Mucosa of descending colon (tissue), 3 donors: ENCODE measurements around the gene TNNI3K. TPM values are rescaled to one million over a fixed set of nuclear protein-coding genes. Genes with fewer than 3 reads are reported as not detected.

Source experiments
- ATAC-seq: fragments of 200-7000 bp; cut with Tn5 transposase; one replicate; pipeline ENCODE4 v1.9.1; 2020; ENCODE audit warnings: mild to moderate bottlenecking, moderate library complexity
- DNase-seq, 3 donors: peaks; one replicate each; pipeline ENCODE4 v3.0.0-alpha.2; 2020
- H3K36me3 ChIP-seq: fragments of 200-600 bp; one replicate; pipeline ENCODE4 v1.8.0; 2021; ENCODE audit warnings: low read depth, mild to moderate bottlenecking
- H3K4me1 ChIP-seq: fragments of 200-600 bp; one replicate; pipeline ENCODE4 v1.8.0; 2021; ENCODE audit warnings: low read depth, mild to moderate bottlenecking
- H3K4me3 ChIP-seq: fragments of 200-600 bp; one replicate; pipeline ENCODE4 v1.8.0; 2021; ENCODE audit warnings: mild to moderate bottlenecking
- H3K9me3 ChIP-seq: fragments of 200-600 bp; one replicate; pipeline ENCODE4 v1.8.0; 2021; ENCODE audit warnings: mild to moderate bottlenecking
- intact Hi-C, 2 donors: fragments of 100-400 bp; cut with DNase I in 1 of 2; cut with micrococcal nuclease in 1 of 2; formaldehyde crosslinking; loops; one replicate each; pipeline versions ENCODE4 v1.11.0 to v1.11.1; 2022; cut with DNase I, micrococcal nuclease
- total RNA-seq, 3 donors: library from RNA; stranded (reverse); fragmentation: NEBNext Ultra II Directional in 2 of 3; extraction: Animal tissue kit (Norgen Biotek cat#: 25700) in 2 of 3; gene quantifications; one replicate each; pipeline versions ENCODE4 v1.2.1 to v1.2.4, GENCODE V29; 2021 to 2023
- TF ChIP-seq, protein P1 (sequence below): fragments of 200-600 bp; IDR thresholded peaks from one replicate; pipeline ENCODE4 v1.8.0; 2022; ENCODE audit warnings: antibody characterized with exemption, mild to moderate bottlenecking
- donor health status: DM: no; HTN: no; CAD: no; lungs with moderate emphysema.
- donor health status: DM: no; HTN: no; CAD: no.
- donor health status: DM: no; HTN: yes; CAD: no.

Gene TNNI3K
- total RNA-seq, 3 donors from 2014 or later = 0.72 to 1.1 (median 1.1) TPM

DNA sequence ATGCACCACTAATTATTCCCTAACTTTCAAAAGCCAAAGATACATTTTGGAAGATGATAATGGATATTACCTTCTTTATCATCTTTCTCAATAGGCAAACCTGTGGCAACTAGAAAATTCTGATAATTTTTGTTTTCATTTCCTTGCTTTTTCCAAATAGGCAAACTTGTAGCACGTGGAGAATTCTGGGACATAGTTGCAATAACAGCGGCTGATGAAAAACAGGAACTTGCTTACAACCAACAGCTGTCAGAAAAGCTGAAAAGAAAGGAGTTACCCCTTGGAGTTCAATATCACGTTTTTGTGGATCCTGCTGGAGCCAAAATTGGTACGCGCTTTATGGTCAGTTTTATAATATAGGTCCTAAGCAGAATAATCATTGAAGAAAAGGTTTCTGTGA, 35.7 kb upstream of the TNNI3K start:
- intact Hi-C loops = no loop called here
- no peak for ATAC-seq
- Histone ChIP-seq H3K4me1 (peaks cover 2% of the 10 kb centered on the region), H3K36me3 (no peaks in the 10 kb centered on the region), H3K4me3 (no peak overlapping the region), H3K9me3 (no peaks in the 10 kb centered on the region)
- TF ChIP-seq, protein P1, sequence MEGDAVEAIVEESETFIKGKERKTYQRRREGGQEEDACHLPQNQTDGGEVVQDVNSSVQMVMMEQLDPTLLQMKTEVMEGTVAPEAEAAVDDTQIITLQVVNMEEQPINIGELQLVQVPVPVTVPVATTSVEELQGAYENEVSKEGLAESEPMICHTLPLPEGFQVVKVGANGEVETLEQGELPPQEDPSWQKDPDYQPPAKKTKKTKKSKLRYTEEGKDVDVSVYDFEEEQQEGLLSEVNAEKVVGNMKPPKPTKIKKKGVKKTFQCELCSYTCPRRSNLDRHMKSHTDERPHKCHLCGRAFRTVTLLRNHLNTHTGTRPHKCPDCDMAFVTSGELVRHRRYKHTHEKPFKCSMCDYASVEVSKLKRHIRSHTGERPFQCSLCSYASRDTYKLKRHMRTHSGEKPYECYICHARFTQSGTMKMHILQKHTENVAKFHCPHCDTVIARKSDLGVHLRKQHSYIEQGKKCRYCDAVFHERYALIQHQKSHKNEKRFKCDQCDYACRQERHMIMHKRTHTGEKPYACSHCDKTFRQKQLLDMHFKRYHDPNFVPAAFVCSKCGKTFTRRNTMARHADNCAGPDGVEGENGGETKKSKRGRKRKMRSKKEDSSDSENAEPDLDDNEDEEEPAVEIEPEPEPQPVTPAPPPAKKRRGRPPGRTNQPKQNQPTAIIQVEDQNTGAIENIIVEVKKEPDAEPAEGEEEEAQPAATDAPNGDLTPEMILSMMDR = no peak
- no peak for DNase-seq

DNA sequence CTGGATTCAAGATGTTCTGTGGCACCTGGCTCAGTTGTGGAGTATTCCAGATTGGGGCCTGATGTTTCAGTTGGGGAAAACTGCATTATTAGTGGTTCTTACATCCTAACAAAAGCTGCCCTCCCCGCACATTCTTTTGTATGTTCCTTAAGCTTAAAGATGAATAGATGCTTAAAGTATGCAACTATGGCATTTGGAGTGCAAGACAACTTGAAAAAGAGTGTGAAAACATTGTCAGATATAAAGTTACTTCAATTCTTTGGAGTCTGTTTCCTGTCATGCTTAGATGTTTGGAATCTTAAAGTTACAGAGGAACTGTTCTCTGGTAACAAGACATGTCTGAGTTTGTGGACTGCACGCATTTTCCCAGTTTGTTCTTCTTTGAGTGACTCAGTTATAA, 29.9 kb upstream of the TNNI3K start:
- no peaks in the 10 kb centered on the region for H3K36me3 ChIP-seq
- intact Hi-C loops = no loop called here
- no peak for DNase-seq
- H3K9me3 ChIP-seq = no peaks in the 10 kb centered on the region
- no peak for ATAC-seq
- no peaks in the 10 kb centered on the region for H3K4me1 ChIP-seq
- TF ChIP-seq, protein P1 = no peak
- H3K4me3 ChIP-seq = no peak overlapping the region

DNA sequence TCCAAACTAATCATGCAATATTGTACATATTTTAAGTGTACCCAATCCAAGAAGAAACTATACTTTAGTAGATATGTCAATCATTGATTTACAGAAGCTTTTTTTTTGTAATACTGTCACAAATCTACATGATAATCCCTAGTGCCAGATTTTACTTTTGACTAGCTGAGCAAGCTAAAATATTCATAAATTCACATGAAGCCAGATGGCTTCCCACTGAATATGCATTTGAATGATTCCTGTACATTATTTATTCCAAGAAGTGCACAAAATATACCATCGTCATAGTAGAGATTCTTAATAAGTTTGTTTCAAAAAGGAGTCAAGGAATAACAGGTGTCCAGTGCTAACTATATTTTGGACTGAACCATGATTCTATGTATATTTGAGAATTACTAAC, 20.0 kb upstream of the TNNI3K start:
- no peak overlapping the region for H3K4me3 ChIP-seq

DNA sequence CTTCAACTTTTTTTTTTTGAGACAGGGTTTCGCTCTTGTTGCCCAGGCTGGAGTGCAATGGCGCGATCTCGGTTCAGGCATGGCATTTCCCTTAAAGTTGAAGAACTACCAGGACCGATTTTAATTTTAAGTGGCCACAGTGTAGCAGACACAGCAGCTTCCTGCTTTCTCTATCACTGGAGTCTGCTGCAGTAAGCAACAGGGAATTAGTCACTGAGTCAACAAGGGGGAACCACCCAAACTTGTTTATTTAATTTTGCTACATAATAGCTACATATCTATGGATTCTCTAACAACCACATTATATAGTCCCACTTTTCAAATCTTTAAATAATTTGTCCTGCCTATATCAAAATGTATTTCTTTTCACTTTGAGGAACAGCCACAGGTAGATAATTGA, 12.5 kb upstream of the TNNI3K start:
- intact Hi-C loops = no loop called here
- DNase-seq (no peak), ATAC-seq (peak; percentile 55)
- peaks cover 27% of the 10 kb centered on the region for H3K9me3 ChIP-seq
- TF ChIP-seq, protein P1 = no peak
- H3K4me3 ChIP-seq = no peak overlapping the region
- no peaks in the 10 kb centered on the region for H3K36me3 ChIP-seq
- H3K4me1 ChIP-seq = peaks cover 4% of the 10 kb centered on the region

More for the DNA sequence above, 20.0 kb upstream of the TNNI3K start:
- Histone ChIP-seq H3K36me3 (no peaks in the 10 kb centered on the region), H3K9me3 (no peaks in the 10 kb centered on the region), H3K4me1 (peaks cover 4% of the 10 kb centered on the region)
- intact Hi-C loops = no loop called here
- TF ChIP-seq, protein P1 = no peak
- no peak for DNase-seq
- no peak for ATAC-seq

DNA sequence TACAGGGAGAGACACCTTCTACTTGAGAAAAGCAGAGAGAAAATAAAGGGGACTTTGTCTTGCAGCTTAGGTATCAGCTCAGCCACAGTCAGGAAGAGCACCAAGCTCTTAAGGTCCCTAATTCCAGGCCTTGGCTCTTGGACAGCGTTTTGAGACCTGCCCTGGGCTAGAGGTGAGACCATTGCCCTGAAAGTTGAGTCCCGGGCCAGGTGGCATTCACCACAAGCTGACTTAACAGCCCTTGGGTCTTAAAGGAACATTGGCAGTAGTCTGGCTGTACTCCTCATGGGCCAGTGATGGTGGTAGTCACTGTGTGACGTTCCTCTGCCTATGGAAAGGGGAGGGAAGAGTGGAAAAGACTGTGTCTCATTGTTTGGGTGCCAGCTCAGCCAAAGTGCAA, 11.7 kb upstream of the TNNI3K start:
- DNase-seq (no peak), ATAC-seq (no peak)
- Histone ChIP-seq H3K4me3 (no peak overlapping the region), H3K4me1 (peaks cover 4% of the 10 kb centered on the region), H3K36me3 (no peaks in the 10 kb centered on the region), H3K9me3 (peaks cover 35% of the 10 kb centered on the region)
- TF ChIP-seq, protein P1 = no peak
- intact Hi-C loops = no loop called here

DNA sequence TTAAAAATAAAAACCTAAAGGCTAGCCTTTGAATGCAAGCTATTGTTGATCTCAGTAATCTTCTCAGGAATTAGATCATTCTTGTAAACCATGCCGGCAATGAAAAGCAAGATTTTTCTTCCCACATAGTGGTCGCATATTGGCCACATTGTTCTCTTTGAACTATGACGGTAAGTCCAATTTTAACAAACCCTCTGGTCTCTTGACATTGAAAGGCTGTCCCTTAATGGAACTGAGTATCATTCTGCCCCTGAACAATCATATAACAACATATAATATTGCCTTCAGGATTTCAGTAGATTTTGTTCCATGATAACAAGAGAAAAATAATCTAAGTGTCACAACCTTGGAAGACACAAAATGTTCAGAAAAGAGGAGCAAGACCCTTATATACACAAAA, 1.3 kb downstream of the TNNI3K start:
- Histone ChIP-seq H3K36me3 (no peaks in the 10 kb centered on the region), H3K4me3 (no peak overlapping the region), H3K9me3 (no peaks in the 10 kb centered on the region), H3K4me1 (no peaks in the 10 kb centered on the region)
- intact Hi-C loops = no loop called here
- DNase-seq (no peak), ATAC-seq (no peak)
- TF ChIP-seq, protein P1 = no peak
